ENCODE data around the gene CRIM1. TPM values are rescaled to one million over a fixed set of nuclear protein-coding genes. Genes with fewer than 3 reads are reported as not detected.

The CRIM1 gene
- total RNA-seq, 1 donor from 2014 or later = 35.3 TPM

DNA sequence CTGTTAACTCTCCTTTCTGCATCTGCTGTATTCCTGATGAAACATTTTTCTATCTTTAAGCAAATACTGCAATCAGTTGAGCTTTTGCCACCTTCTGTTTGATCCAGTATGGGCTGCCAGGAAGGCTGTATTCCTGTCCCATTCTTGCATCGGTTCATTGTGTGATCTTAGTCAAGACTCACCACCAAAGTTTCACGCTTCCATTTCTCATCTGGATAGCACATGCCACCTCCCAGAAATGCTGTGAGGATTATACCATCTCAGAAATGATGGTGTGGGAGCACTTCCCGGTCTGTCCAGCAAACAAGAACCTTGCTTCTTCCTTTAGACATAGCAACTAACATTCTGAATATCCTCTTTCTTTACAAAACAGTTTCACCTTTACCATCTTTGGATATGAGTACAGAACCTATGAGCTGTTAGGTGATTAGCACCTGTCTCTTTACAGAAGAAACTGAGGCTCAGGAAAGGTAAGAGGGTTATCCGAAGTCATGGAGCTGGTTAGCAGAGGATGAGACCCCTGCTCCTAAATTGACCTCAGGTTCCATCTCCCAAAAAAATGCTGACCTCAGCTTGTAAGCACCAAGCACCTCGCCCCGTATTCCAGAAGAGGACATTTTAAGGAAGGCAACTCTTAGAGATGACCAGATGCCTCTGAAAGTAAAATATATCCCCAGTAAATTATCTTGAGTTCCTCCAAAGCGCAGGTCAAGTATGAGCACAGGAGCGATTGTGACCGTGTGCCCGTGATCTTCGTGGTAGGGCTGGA lies 185.6 kb downstream of the CRIM1 start:
- Histone ChIP-seq H3K36me3 (ENCODE audit: control insufficient read depth, insufficient read depth, low read length) (peaks cover 13% of the 10 kb centered on the region), H3K27me3 (ENCODE audit: control insufficient read depth, insufficient read depth, low read length) (no peaks in the 10 kb centered on the region), H3K4me3 (ENCODE audit: low read depth, low read length) (no peak overlapping the region)
- TF ChIP-seq, protein P1, sequence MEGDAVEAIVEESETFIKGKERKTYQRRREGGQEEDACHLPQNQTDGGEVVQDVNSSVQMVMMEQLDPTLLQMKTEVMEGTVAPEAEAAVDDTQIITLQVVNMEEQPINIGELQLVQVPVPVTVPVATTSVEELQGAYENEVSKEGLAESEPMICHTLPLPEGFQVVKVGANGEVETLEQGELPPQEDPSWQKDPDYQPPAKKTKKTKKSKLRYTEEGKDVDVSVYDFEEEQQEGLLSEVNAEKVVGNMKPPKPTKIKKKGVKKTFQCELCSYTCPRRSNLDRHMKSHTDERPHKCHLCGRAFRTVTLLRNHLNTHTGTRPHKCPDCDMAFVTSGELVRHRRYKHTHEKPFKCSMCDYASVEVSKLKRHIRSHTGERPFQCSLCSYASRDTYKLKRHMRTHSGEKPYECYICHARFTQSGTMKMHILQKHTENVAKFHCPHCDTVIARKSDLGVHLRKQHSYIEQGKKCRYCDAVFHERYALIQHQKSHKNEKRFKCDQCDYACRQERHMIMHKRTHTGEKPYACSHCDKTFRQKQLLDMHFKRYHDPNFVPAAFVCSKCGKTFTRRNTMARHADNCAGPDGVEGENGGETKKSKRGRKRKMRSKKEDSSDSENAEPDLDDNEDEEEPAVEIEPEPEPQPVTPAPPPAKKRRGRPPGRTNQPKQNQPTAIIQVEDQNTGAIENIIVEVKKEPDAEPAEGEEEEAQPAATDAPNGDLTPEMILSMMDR (IDR thresholded peaks at IDR 0.05; ENCODE audit: insufficient read depth, low read length, severe bottlenecking) = no peak
- DNase-seq (ENCODE audit: low read depth) (no peak), FAIRE-seq (no peak)

DNA sequence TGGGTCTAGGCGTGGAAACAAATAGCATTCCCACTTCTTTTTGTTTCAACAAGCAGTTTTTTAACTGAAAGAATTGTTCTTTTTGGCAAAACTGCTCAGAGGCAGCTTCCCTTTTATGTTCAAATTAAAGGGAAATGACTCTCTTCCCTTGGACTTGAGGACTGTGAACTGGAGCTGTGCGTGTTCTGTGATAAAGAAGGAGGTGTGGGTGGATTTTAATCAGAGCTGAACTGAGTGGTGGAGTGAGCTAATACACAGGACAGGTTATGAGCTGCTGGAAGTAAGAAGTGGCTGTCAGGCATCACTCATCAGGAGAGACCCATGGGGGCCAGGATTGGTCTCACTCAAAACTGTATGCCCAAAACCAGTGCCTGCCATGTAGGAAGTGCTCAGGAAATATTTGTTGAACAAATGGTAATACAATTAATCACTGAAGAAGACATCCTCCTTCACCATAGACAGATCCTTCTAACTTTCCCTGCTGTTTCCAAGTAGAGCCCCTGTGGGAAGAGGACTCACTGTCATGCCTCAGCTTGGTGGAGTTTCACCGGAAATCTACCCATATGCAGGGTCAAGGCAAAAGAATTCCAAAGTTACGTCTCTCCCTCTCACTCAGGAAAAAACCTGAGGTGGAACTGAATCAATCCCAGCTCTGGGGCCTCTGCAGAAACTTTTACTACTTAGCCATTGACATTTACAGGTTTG lies 186.5 kb downstream of the CRIM1 start:
- FAIRE-seq = no peak
- DNase-seq (ENCODE audit: low read depth) = no peak
- H3K36me3 ChIP-seq (ENCODE audit: control insufficient read depth, insufficient read depth, low read length) = peaks cover 12% of the 10 kb centered on the region

DNA sequence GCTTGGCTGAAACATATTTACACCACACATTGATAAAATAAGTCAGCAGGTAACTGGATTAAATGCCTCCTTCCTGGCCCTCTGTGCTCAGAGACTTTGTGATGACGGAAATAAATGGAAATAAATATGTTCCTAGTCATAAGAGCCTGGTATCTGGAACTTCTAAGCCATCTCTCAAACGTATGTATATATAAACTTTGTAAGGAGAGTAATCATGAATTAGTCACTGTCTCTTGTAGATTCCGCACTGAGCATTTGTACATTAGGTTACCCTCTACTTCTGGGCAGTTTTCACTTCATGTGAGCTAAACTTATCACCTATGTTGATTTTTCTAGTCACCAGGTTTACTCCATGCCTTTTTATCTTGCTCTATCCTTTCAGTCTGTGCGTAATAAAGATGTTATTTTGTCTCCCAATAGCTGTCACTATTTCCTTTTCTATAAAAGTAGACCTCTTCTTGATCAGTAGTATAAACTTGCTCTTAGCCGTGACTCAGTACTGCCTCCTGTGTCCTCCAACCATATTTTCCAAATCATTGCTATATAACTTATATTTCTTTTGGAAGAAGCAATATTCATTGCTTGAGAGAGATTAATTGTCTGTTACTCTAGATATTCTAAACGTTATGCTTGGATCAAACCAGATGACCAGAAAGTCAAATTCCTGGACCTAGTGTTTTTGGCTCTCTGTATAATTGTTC lies 189.2 kb downstream of the CRIM1 start:
- FAIRE-seq (no peak), DNase-seq (ENCODE audit: low read depth) (no peak)
- no peaks in the 10 kb centered on the region for H3K27me3 ChIP-seq (ENCODE audit: control insufficient read depth, insufficient read depth, low read length)
- TF ChIP-seq, protein P1 (IDR thresholded peaks at IDR 0.05; ENCODE audit: insufficient read depth, low read length, severe bottlenecking) = no peak
- H3K4me3 ChIP-seq (ENCODE audit: low read depth, low read length) = no peak overlapping the region
- peaks cover 11% of the 10 kb centered on the region for H3K36me3 ChIP-seq (ENCODE audit: control insufficient read depth, insufficient read depth, low read length)

More for the DNA sequence above, 186.5 kb downstream of the CRIM1 start:
- Histone ChIP-seq H3K4me3 (ENCODE audit: low read depth, low read length) (no peak overlapping the region), H3K27me3 (ENCODE audit: control insufficient read depth, insufficient read depth, low read length) (no peaks in the 10 kb centered on the region)
- TF ChIP-seq, protein P1 (IDR thresholded peaks at IDR 0.05; ENCODE audit: insufficient read depth, low read length, severe bottlenecking) = no peak

DNA sequence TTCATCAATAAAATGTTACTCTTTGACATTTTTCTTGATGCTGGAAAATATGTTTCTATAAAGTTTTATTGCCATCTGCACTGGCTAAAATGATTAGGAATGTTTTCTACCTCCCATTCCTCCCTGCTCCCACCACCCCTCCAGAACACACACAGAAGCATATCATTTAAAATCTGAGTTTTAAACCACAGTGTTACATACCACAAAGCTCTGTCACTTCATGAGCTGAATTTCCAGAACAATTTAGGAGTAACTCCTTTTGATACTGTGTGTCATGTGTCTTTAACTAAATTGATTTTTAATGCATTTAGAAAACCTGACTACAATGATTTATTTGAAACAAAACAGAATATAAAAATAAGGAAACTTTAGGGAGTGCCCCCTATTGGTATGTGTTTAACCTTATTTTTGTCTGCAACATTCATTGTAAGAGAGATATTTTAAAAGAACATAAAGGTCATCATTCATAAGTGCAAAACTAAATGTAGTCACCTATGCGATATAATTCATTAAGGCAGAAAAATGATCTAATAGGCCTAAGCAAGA lies 190.4 kb downstream of the CRIM1 start:
- H3K27me3 ChIP-seq (ENCODE audit: control insufficient read depth, insufficient read depth, low read length) = no peaks in the 10 kb centered on the region
- TF ChIP-seq, protein P1 (IDR thresholded peaks at IDR 0.05; ENCODE audit: insufficient read depth, low read length, severe bottlenecking) = no peak
- peaks cover 11% of the 10 kb centered on the region for H3K36me3 ChIP-seq (ENCODE audit: control insufficient read depth, insufficient read depth, low read length)
- DNase-seq (ENCODE audit: low read depth) = no peak
- no peak overlapping the region for H3K4me3 ChIP-seq (ENCODE audit: low read depth, low read length)
- no peak for FAIRE-seq

DNA sequence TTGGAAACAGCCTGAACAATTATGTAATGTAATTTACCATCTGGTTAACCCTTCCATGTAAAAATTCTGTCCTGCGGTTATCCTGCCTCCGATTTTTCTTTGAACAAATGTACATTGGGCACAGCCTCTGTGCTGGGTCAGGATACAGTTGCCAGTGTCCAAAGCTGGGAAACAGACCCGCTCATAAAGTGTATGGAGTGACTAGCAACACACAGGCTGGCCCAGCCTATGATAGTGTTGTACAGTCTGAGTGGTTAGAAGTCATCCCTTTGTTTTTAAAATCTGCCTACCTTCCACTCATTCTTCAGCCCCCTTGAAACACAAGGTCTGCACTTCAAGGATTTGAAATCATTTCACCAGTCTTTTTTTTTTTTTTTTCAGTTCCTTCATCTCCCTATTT lies 192.3 kb downstream of the CRIM1 start:
- no peak for FAIRE-seq
- peaks cover 14% of the 10 kb centered on the region for H3K36me3 ChIP-seq (ENCODE audit: control insufficient read depth, insufficient read depth, low read length)
- H3K27me3 ChIP-seq (ENCODE audit: control insufficient read depth, insufficient read depth, low read length) = no peaks in the 10 kb centered on the region
- DNase-seq (ENCODE audit: low read depth) = no peak
- TF ChIP-seq, protein P1 (IDR thresholded peaks at IDR 0.05; ENCODE audit: insufficient read depth, low read length, severe bottlenecking) = no peak
- H3K4me3 ChIP-seq (ENCODE audit: low read depth, low read length) = no peak overlapping the region

All from bronchial epithelial cell (primary cell).